ENCODE measurements around the gene PCNP. TPM values are rescaled to one million over a fixed set of nuclear protein-coding genes. Genes with fewer than 3 reads are reported as not detected.
"Not testable (repeated sequence)": the region's sequence is repeated elsewhere in the genome, so short reads cannot be mapped to it uniquely, and the experiment has no call there.

PCNP gene
- total RNA-seq, 1 donor from 2014 or later = 137 TPM

GRCh38 chr3:101531473-101532086 lies 42.4 kb upstream of the PCNP start:
- Histone ChIP-seq H3K36me3 (no peaks in the 10 kb centered on the region), H3K9me3 (no peaks in the 10 kb centered on the region), H3K27ac (no peak overlapping the region), H3K4me1 (no peaks in the 10 kb centered on the region), H3K4me3 (no peak overlapping the region), H3K27me3 (ENCODE audit: low read depth) (no peaks in the 10 kb centered on the region)
- intact Hi-C loops (cut with DNase I) = no loop called here
- no peak for DNase-seq
- TF ChIP-seq, protein P1, sequence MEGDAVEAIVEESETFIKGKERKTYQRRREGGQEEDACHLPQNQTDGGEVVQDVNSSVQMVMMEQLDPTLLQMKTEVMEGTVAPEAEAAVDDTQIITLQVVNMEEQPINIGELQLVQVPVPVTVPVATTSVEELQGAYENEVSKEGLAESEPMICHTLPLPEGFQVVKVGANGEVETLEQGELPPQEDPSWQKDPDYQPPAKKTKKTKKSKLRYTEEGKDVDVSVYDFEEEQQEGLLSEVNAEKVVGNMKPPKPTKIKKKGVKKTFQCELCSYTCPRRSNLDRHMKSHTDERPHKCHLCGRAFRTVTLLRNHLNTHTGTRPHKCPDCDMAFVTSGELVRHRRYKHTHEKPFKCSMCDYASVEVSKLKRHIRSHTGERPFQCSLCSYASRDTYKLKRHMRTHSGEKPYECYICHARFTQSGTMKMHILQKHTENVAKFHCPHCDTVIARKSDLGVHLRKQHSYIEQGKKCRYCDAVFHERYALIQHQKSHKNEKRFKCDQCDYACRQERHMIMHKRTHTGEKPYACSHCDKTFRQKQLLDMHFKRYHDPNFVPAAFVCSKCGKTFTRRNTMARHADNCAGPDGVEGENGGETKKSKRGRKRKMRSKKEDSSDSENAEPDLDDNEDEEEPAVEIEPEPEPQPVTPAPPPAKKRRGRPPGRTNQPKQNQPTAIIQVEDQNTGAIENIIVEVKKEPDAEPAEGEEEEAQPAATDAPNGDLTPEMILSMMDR (IDR thresholded peaks at IDR 0.05) = no peak
- ATAC-seq = no peak

DNA sequence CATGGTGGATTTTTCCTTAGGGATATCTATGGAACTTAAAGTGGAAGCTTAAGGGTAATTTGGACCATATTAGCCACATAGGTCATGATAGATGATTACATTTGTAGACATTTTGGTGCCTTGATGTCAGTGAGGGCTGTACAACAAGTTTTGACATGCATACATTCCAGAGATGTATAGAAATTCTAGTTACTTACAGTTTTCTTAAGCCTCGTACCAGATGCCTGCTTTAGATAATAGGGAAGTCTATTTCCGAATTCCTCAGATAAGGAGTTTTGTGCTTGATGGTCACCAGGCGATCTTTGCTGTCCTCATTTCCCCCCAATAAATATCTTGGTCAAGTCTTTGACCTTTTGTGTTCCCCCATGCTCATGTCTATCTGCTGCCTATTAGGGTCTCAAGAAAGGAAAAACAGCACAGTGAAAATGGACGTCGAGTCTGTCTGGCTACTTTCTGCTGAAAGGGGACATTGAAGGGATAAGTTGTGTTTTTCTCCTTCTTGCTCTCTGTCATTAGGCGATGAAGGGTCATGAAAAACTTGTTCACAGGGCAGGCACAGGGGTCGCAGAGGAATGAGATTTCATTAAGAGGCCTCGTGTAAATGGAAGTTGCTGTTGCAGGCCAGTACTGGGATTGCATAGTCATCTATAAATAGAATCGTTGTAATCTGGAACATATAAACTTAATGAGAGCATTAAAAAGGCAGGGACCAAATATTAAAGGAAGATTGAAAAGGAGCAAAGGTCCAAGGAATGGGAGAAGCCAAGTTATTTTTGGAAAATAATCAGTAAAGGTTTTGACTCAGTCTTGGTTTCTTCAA lies 41.0 kb upstream of the PCNP start:
- Histone ChIP-seq H3K4me3 (no peak overlapping the region), H3K27me3 (ENCODE audit: low read depth) (no peaks in the 10 kb centered on the region), H3K27ac (no peak overlapping the region), H3K36me3 (no peaks in the 10 kb centered on the region), H3K4me1 (no peaks in the 10 kb centered on the region), H3K9me3 (no peaks in the 10 kb centered on the region)
- DNase-seq (no peak), ATAC-seq (no peak)
- TF ChIP-seq, protein P1 (IDR thresholded peaks at IDR 0.05) = no peak
- intact Hi-C loops (cut with DNase I) = no loop called here

GRCh38 chr3:101533603-101533968 lies 40.4 kb upstream of the PCNP start:
- TF ChIP-seq, protein P1 (IDR thresholded peaks at IDR 0.05) = no peak
- no peaks in the 10 kb centered on the region for H3K27me3 ChIP-seq (ENCODE audit: low read depth)
- H3K9me3 ChIP-seq = no peaks in the 10 kb centered on the region
- H3K4me1 ChIP-seq = no peaks in the 10 kb centered on the region
- no peak overlapping the region for H3K27ac ChIP-seq
- H3K4me3 ChIP-seq = no peak overlapping the region
- intact Hi-C loops (cut with DNase I) = no loop called here
- DNase-seq = no peak
- no peak for ATAC-seq
- H3K36me3 ChIP-seq = no peaks in the 10 kb centered on the region

- TF ChIP-seq, protein P1 (IDR thresholded peaks at IDR 0.05) = no peak
- Histone ChIP-seq H3K9me3 (no peaks in the 10 kb centered on the region), H3K4me3 (no peak overlapping the region), H3K27ac (no peak overlapping the region), H3K4me1 (no peaks in the 10 kb centered on the region), H3K27me3 (ENCODE audit: low read depth) (no peaks in the 10 kb centered on the region), H3K36me3 (no peaks in the 10 kb centered on the region)
- DNase-seq (no peak), ATAC-seq (no peak)
- intact Hi-C loops (cut with DNase I) = no loop called here
These were observed 38.8 kb upstream of the PCNP start for GRCh38 chr3:101535221-101535620.

GRCh38 chr3:101536266-101536665 lies 37.7 kb upstream of the PCNP start:
- TF ChIP-seq, protein P1 (IDR thresholded peaks at IDR 0.05) = no peak
- H3K27me3 ChIP-seq (ENCODE audit: low read depth) = no peaks in the 10 kb centered on the region
- H3K4me3 ChIP-seq = no peak overlapping the region
- no peak for DNase-seq
- intact Hi-C loops (cut with DNase I) = no loop called here
- ATAC-seq = no peak
- H3K9me3 ChIP-seq = no peaks in the 10 kb centered on the region
- no peaks in the 10 kb centered on the region for H3K4me1 ChIP-seq
- H3K27ac ChIP-seq = no peak overlapping the region
- no peaks in the 10 kb centered on the region for H3K36me3 ChIP-seq

DNA sequence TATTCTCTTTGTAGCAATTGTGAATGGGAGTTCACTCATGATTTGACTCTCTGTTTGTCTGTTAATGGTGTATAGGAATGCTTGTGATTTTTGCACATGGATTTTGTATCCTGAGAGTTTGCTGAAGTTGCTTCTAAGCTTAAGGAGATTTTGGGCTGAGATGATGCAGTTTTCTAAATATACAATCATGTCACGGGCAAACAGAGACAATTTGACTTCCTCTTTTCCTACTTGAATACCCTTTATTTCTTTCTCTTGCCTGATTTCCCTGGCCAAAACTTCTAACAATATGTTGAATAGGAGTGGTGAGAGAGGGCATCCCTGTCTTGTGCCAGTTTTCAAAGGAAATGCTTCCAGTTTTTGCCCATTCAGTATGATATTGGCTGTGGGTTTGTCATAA lies 37.0 kb upstream of the PCNP start:
- DNase-seq; ATAC-seq; H3K36me3 ChIP-seq; H3K4me3 ChIP-seq; H3K27ac ChIP-seq; H3K9me3 ChIP-seq; H3K4me1 ChIP-seq; intact Hi-C loops (cut with DNase I); H3K27me3 ChIP-seq (ENCODE audit: low read depth): not testable (repeated sequence)

Measured in lower lobe of right lung (tissue), 2 donors.